Midbrain (tissue), 1 donor: ENCODE data around the gene TMEM60.
A peak's percentile ranks its signal among the peaks of the same experiment; 100 is the strongest.
"Not testable (repeated sequence)": the region's sequence is repeated elsewhere in the genome, so short reads cannot be mapped to it uniquely, and the experiment has no call there.

Experiments
- DNase-seq: peaks from one replicate; lab custom pipeline; 2025; lab: John Stamatoyannopoulos, UW

Gene TMEM60

DNA sequence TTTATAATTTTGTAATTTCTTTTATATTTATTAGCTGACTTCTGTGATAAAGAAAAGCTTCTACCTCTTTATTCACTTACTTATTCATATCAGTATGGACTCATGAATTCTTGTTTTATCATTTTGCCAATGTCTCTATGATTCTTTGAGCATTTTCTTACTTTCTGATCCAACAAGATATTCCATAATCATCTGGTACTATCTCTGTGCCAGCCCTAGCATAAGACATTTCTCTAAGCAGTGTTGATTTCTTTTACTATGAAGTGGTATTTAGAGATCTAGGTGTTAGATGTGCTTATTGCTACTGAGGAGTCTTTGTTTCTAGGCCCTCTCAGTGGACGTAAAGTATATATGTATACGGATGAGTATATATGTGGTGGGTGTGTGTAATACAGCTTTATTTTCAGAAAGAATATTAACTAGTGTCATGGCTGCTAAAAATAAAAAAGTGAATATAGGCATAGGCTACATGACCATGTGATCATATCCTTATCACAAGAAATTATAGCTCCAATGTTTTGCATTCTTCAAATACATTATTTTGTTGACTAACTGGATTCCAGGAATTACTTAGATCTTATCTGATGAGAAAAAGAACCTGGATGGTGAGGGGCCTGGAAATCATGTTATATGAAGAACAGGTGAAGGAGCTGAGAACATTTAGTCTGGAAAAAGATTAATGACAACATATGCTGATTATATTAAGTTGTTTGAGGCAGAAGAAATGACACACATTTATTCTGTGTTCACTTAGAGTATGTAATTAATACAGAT is 13.5 kb upstream of the TMEM60 start:
- DNase-seq: no peak

DNA sequence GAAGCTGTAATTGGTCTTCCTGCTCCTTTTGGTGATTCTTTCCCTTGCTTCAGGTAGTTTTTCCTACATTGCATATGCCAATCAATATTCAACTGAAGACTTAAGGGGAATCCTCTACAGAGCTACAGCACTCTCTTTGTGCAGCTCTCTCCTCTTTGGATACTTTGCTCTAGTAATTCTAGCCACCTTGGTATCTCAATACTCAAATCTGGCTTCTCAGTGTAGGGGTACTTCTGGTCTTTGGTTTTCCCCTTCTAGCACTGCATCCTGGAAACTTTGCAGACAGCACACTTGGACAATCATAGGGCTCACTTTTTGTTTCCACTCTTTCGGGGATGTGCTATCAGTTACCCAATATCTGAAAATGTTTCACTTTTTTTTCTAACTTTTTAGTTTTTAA is 10.3 kb upstream of the TMEM60 start:
- DNase-seq: no peak

DNA sequence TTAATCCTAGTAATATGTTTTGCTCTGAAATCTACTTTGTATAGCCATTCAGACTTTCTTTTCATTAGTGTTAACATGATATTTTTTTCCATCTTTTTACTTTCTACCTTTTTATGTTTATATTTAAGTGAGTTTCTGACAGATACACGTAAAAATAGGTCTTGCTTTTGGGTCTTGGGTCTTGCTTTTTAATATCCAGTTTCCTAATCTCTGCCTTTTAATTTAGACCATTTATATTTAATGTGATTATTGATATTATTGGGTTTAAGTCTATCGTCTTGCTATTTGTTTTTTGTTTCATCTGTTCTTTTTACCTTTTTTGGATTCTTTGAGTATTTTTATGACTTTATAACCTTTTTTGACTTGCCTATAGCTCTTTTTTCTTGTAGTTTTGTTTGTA is 8.2 kb upstream of the TMEM60 start:
- no peak for DNase-seq

DNA sequence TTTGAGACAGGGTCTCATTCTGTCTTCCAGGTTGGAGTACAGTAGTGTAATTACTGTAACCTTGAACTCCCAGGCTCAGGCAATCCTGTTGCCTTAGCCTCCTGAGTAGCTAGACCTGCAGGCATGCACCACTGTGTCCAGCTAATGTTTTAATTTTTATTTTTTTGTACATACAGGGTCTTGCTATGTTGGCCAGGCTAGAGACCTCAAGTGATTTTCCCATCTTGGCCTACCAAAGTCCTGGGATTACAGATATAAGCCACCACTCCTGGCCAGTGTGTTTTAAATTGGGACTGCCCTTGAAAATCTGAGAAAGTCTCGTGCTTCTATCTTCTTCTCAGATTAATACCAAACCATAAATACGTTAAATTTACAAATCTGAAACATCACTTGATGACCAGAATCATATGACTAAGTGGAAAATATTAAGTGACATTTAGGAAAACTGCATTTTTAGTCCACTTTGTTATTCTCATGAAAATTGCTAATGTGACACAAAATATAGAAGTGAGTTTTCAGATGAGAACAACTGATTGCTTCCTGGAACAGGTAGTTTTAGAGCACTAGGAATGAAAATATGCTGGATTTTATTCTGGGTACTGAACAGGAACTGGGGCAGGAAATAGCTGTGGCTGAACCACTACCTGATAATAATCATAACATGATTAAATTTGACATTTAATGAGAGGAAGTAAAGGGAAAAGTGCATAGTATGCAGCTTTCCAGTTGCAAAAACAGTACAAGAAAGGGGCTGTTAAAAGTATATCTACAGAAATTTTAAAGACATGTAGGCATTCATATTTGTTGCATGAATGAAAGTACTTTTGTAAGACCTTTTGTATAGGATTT is 4.5 kb upstream of the TMEM60 start:
- no peak for DNase-seq

DNA sequence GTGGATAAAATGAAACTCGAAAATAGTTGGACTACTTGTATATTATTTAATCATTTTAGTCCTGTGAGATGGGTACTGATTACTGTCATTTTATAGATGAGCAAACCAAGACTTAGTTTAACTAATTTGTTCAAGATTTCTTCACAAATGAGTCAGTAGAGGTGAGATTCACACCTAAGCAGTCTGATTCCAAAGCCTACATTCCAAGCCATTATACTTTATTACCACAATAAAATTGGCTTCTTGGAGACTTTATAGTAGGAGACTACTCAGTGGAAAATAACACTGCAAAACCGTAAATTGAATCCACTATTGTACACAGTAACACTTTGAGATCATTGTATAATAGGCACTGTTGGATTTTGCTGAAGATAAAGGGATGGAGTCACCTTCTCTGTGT is 2.5 kb upstream of the TMEM60 start:
- DNase-seq: no peak

DNA sequence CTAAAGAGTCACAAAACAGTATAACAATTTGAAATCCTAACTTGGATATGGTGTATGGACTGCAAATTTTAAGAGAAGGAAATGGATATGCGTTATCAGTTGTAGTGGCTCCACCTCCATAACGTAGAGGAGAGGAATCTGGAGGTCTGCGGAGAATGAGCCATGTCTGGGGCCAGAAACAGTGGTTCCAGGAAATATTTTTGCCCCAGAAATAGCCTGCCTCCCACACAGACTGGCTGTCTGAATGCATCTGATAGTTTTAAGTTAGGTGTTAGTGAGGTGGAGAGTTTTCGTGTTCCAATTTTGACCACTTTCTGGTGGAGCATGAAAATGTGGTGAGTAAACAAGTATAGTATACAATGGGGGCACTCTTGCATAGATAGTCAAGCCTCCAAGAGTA is 1.9 kb upstream of the TMEM60 start:
- DNase-seq: no peak

DNA sequence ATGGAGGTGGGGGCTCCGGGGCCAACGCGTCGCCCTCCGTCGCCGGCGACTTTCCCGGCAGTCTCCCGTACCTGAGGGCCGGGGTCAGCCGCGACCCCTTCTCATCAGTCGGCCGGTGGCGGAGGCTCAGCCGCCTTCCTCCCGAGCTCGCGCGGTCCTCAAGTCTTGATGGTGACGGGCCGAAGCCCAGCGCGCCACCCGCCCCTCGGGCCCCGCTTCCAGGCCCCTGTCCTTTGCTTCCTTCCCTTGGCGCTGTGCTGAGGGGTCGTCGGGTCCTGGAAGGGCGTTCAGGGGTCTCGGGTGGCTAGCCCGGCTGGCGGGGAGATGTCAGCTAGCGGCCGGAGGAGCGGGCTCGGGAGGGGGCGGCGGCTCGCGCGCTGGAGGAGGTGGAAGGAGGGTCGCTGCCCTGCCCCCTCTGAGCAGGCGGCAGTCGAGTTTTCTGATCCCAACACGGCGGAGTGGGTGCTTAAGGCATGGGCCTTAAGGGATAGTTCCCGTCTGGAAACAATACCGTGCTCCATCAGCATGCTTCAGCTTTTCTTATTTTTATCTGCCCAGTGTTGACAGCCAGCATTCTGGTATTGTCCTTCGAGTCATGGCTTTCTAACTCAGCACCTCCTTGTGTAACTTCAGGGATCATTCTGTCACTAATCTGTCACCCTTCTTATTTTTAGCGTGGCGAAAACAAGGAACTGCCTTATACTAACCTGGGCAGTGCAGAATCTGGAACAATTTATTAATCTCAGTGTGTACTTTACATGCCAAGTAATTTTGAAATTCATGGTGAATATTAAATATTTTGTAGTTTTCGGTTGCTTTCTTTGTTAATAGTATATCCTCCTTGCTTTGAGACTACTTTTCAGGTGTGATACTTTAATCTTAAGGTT is 1.1 kb upstream of the TMEM60 start:
- peak; percentile 13 for DNase-seq

DNA sequence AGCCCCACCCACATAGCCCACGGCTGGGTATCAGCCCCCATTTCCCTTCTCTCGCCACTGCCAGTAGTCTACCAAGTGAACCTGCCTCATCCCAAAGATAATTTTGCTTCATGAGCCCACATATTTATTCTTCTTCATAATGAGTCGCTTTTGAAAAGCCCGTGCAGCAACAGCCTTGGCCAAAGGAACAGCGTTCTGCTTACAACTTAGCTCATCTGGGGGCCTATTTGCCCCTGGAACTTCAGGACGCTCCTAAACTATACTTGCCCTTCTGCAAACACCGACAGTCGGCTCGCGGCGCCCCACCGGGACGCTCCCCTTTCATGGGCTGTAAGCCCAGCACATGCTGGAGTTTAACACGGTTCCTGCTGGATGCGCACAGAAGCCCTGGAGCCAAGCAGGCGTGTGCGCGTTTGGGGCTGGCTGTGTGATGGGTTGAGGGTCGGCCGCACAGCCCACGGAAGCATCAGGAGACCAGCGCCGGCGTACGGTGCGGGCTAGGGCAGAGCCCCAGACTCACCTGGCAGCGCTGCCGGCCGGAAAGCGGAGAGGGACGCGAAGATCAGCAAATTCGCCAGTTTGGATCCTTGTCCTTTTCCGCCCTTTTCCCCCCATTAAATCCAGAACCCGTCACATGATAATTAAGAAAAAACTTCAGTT is 370 bp downstream of the TMEM60 start:
- DNase-seq: peak; percentile 37

DNA sequence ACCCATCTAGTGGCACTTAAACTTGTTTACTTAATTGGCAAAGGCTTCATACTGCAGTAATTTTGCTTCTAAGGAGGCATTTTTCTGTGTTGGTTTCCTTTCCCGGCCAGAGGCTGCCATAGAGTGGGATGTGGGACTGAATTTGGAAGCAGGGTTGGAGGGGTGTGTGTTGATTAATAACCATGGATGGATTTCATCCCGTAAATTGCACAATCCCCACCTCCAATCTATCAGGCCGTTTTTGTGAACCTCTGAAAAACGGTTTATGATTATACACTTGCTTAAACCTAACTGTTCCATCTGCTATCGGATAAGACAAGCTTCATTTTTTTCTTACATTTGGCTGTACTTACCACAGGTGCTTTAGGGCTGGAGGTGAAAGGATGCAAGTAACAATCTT is 1.3 kb downstream of the TMEM60 start:
- DNase-seq: no peak

DNA sequence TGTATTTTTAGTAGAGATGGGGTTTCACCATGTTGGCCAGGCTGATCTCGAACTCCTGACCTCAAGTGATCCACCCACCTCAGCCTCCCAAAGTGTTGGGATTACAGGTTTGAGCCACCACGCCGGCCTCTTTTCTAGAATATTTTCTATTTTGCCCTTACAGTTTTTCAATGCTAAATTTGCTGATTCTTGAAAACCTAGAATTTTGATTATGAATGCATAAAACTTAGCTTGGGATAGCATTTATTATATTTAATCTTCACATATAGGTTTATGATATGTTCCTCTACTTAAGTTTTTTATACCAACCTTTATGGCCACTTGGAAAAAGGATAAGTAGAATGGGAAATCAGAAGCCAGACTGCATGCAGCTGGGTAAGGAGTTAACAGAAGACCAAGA is 2.1 kb downstream of the TMEM60 start:
- DNase-seq: no peak

DNA sequence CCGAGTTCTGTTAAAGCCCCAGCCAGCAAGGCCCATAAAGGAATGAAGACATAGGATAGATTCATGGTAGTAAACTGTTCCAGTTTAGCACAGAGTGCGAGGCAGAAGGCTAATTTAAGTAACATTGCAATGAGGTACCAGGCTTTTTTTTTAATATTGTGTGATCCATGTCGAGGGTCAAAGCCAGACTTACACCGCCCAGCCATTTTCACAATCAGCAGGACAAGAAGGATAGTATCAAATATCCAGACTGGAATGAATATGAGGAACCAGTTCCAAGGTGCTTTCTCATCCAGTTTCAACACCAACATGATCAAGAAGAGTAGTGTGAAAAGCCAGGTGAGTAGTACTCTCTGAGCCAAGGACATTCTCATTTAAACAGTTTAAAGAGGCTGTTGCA is 4.2 kb downstream of the TMEM60 start:
- DNase-seq: no peak

DNA sequence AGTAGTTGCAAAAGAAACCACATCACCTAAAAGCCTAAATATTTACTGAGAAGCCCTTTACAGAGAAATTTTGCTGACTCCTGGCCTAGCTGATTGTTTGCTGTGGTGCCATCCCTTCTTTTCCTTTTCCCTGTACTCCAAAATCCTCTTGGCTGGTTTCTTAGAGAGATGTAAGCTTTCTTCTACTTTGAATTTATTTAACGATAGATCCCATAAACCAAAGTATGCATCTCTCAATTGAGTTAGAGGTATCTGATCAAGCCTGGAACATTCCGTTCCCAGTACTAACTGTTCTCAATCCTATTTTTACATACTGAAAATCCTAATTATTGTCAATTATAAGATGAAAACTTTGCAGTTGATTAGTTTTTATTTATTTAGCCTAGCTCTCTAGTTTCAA is 6.3 kb downstream of the TMEM60 start:
- DNase-seq: no peak

DNA sequence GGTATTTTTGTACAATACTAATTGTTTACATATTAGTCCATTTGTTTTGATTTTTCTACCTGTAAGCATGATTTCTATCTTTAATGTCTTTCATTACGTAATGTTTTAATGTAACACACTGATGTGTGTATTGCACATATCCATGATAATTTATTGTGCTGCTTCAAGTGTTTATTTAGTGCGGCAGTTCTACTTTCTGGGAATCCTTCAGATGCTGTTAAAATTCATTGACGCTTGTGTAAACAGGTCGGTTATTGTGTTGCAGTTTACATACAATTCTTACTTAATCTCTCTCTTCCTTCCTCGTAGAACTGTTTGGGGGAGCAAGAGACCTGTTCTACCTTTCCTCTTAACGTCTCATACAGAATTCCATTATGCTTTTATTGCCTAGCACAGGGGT is 6.9 kb downstream of the TMEM60 start:
- DNase-seq: no peak

DNA sequence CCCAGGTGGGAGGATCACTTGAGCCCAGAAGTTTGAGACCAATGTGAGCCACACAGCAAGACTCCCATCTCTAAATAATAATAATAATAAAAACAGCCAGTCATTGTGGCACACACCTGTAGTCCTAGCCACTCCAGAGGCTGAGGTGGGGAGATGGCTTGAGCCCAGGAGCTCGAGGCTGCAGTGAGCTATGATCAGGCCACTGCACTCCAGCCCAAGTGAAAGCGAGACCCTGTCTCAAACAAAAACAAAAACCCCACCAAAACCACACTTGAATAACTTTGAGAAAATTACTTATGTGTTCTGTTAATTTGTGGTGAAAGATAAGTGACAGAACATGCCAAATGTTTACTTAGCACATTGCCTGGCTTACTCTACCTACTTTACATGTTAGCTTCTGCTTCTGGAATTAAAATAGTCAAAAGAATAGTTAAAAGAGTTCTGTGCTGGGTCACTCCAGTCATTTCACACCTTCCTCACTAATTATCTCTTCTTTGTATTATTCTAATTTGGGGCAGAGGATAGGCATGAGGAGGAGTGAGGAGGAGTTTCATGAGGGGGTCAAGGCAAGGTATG is 9.8 kb downstream of the TMEM60 start:
- DNase-seq: no peak

DNA sequence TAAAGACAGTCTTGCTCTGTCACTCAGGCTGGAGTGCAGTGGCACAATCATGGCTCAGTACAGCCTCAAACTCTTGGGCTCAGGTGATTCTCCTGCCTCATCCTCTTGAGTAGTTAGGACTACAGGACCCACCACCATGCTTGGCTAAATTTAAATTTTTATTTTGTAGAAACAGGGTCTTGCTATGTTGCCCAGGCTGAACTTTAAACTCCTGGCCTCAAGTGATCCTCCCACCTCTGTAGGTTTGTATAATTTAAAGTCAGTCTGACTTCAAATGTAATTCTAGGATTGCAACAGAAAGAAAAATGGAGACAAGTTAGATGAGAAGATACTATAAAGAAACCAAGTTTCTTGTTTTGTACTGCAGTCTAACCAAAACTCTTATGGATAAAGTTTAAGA is 11.5 kb downstream of the TMEM60 start:
- DNase-seq: no peak

DNA sequence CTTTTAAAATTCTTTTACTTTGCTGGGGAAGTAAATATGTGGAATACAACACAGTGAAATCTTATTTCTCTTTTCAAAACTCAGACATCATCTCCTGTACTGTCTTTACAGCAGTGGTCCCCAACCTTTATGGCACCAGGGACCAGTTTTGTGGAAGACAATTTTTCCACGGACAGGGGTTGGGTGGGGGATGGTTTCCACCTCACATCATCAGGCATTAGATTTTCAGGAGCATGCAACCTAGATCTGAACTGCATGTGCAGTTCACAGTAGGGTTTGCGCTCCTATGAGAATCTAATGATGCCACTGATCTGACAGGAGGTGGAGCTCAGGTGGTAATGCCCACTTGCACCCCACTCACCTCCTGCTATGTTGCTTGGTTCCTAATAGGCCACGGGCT is 12.2 kb downstream of the TMEM60 start:
- no peak for DNase-seq

DNA sequence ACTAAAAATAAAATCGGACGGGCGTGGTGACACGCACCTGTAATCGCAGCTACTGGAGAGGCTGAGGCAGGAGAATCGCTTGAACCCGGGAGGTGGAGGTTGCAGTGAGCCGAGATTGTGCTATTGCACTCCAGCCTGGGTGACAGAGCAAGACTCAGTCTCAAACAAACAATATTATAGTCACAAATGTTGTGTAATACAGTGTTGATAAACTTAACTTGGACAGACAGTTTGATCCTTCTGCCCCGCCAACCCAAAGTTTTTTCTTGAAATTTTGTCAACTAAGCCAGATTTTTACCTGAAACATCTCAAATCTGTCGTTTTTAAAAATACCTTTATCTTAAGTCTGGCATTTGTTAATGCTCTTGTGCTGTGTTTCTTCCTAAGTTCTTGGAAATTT is 13.8 kb downstream of the TMEM60 start:
- not testable (repeated sequence) for DNase-seq

DNA sequence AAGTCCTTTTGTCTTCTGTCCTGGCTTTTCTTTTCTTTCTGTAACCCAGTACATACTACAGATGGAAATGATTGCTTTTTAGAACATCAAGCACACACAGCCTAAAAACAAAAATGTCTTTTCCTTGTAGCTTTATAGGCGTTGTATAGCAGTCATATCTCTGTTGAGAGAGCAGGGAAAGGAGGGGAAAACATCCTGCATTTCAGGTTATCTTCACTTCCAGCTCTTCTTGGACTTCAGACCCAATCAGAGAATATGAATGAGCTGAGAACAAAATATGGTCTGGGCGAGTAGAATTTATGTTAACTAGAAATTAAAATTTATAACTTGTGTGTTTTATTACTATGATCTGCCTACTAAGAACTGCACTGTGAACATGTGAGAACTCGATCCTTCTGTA is 14.7 kb downstream of the TMEM60 start:
- no peak for DNase-seq

DNA sequence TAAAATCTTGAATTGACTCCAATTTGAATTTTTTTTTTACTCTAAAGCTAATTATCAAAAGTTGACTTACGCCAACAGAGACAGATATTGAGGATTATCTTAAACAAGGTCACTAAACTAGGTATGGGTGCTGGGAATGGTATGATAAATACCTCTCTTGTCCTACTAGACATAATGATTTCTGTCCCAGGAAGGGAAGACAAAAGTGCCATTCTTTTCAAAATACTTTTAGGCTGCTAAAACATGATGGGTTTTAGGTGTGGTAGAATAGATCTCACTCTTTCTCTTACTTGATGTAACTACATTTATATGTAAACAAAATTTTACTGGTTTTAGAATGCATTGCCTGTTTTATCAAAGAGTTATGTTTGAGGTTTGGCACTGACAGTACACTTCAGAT is 15.1 kb downstream of the TMEM60 start:
- DNase-seq: no peak

DNA sequence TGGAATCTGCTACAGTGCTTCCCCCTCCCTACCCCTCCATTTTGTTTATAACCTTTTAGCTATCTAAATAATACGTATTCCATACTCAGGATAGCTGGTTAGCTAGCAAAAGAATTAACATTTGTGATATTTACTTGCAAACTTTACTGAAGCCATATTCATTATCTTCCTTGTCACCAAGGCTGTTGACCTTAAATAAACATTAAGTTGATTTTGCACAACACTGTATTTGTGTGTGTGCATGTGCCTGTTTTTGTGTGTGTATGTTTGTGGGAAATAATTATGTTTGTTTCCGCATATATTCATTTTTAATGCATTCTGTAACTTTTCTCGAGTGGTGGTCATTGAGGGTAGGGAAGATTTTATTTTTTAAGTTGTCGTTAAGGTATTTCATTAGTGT is 15.9 kb downstream of the TMEM60 start:
- no peak for DNase-seq

DNA sequence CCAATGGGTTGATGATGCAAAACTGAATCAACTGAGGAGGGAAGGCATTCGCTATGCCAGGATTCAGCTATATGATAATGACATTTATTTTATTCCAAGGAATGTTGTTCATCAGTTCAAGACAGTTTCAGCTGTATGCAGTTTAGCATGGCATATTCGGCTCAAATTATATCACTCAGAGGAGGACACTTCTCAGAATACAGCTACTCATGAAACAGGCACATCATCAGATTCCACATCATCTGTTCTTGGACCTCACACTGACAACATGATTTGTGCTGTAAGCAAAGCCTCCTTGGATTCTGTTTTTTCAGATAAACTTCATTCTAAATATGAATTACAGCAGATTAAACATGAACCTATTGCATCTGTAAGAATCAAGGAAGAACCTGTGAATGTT is 19.7 kb downstream of the TMEM60 start:
- no peak for DNase-seq

DNA sequence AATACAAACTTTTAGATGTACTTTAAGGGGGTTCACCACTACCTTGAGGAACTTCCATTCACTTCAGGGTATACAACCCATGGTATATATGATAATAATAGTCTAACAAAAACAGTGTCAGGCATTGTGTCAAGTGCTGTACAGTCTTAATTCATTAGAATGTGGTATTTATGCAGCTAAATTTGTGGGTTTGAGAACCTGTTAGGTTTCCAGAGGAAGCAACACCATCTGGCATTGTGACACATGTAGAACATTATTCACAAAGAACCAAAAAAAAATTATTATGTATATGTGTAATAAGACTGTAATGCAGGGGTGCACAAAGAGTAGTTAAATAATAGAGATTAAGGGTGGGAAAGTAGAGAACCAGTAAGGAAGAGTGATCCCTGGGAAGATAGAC is 26.3 kb downstream of the TMEM60 start:
- no peak for DNase-seq
